Gastroesophageal sphincter (tissue), 3 donors: ENCODE measurements around the gene CTNNBL1.

Experiments used
- CTCF ChIP-seq, 4 experiments: fragments of 200-600 bp in 2 of 4; fragments of 450-650 bp in 2 of 4; sonication (generic) in 1 of 4; IDR thresholded peaks; one replicate each; pipeline ENCODE4 v1.5.1; 2017 to 2019; ENCODE audit warnings: antibody characterized with exemption in 4 of 4, mild to moderate bottlenecking in 2 of 4, moderate library complexity in 2 of 4
- POLR2A ChIP-seq, 2 donors: fragments of 450-650 bp; IDR thresholded peaks; one replicate each; pipeline ENCODE4 v1.6.1; 2017; ENCODE audit warnings: antibody characterized with exemption in 2 of 2, mild to moderate bottlenecking in 2 of 2, moderate library complexity in 1 of 2
- POLR2AphosphoS5 ChIP-seq: sonication (generic); formaldehyde crosslinking; IDR thresholded peaks from one replicate; pipeline ENCODE4 v1.6.1; 2017; ENCODE audit warnings: antibody characterized with exemption

GRCh38 chr20:37729909-37730308 lies 36.1 kb downstream of the CTNNBL1 start:
- TF ChIP-seq CTCF (IDR thresholded peaks at IDR 0.05) (no peak), POLR2AphosphoS5 (no peak), POLR2A (IDR thresholded peaks at IDR 0.05) (no peak)
